Breast epithelium (tissue), 3 donors: ENCODE results near the gene PIK3CD.

ENCODE experiments used
- POLR2A ChIP-seq: fragments of 450-650 bp; IDR thresholded peaks from one replicate; pipeline ENCODE4 v1.6.1; 2016; ENCODE audit warnings: antibody characterized with exemption, mild to moderate bottlenecking, moderate library complexity
- TF ChIP-seq, protein P1 (sequence below), 3 donors: fragments of 450-650 bp; IDR thresholded peaks; one replicate each; pipeline ENCODE4 v1.5.1; 2016 to 2017; ENCODE audit warnings: antibody characterized with exemption in 3 of 3, mild to moderate bottlenecking in 3 of 3, moderate library complexity in 3 of 3

DNA sequence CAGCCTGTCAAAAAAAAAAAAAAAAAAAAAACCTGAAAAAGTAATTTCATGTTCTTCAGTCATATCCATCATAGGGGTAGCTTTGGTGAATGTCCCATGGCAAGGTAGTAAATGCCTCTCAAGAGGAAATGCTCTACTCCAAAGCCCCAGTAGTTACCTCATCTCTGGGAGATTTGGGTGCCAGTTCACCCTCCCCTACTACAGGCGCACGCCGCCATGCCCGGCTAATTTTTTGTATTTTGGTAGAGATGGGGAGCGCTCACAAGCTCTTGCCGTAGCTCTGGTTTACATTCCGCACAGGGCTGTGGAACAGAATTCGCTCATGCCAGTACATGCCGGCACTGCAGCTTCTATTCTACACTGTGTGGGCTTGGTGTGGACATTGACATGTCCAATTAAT is 13.7 kb downstream of the PIK3CD start:
- no peak for TF ChIP-seq POLR2A
- TF ChIP-seq, protein P1, sequence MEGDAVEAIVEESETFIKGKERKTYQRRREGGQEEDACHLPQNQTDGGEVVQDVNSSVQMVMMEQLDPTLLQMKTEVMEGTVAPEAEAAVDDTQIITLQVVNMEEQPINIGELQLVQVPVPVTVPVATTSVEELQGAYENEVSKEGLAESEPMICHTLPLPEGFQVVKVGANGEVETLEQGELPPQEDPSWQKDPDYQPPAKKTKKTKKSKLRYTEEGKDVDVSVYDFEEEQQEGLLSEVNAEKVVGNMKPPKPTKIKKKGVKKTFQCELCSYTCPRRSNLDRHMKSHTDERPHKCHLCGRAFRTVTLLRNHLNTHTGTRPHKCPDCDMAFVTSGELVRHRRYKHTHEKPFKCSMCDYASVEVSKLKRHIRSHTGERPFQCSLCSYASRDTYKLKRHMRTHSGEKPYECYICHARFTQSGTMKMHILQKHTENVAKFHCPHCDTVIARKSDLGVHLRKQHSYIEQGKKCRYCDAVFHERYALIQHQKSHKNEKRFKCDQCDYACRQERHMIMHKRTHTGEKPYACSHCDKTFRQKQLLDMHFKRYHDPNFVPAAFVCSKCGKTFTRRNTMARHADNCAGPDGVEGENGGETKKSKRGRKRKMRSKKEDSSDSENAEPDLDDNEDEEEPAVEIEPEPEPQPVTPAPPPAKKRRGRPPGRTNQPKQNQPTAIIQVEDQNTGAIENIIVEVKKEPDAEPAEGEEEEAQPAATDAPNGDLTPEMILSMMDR (IDR thresholded peaks at IDR 0.05) = no peak
